Measurements from ENCODE around the gene PCDHA13.
"Not testable (repeated sequence)": the region's sequence is repeated elsewhere in the genome, so short reads cannot be mapped to it uniquely, and the experiment has no call there.

Gene PCDHA13

GRCh38 chr5:140881889-140882590, at the start of gene PCDHA13:
TSS of gene PCDHA13 (plus strand) at chr5:140882124. CDS start at chr5:140882269, 145 bp downstream.
- no peak for DNase-seq (ENCODE audit: low spot score)

GRCh38 chr5:140833993-140834392, 47.9 kb upstream of the PCDHA13 start, which contains the start of gene PCDHA7:
TSS of gene PCDHA7 (plus strand) at chr5:140834269. CDS start at chr5:140834384, 115 bp downstream.
- no peak for DNase-seq (ENCODE audit: low spot score)

GRCh38 chr5:140834439-140835008, 47.4 kb upstream of the PCDHA13 start:
- DNase-seq (ENCODE audit: low spot score), result not testable (repeated sequence)

- DNase-seq (ENCODE audit: low spot score), result no peak
These were observed 46.1 kb upstream of the PCDHA13 start for GRCh38 chr5:140835622-140836510.

GRCh38 chr5:140840978-140841962, 40.7 kb upstream of the PCDHA13 start, which contains the start of gene PCDHA8:
TSS of gene PCDHA8 (plus strand) at chr5:140841187. CDS start at chr5:140841322, 135 bp downstream.
- DNase-seq (ENCODE audit: low spot score), result peak; percentile 80

GRCh38 chr5:140842798-140843733, 38.9 kb upstream of the PCDHA13 start:
- no peak for DNase-seq (ENCODE audit: low spot score)

- not testable (repeated sequence) for DNase-seq (ENCODE audit: low spot score)
These were observed 33.5 kb upstream of the PCDHA13 start, which contains the start of gene PCDHA9 for GRCh38 chr5:140848139-140849102. TSS of gene PCDHA9 (plus strand) at chr5:140848382. CDS start at chr5:140848496, 114 bp downstream.

GRCh38 chr5:140849831-140850634, 31.9 kb upstream of the PCDHA13 start:
- DNase-seq (ENCODE audit: low spot score), result not testable (repeated sequence)

GRCh38 chr5:140855772-140856674, 25.9 kb upstream of the PCDHA13 start, which contains the start of gene PCDHA10:
TSS of gene PCDHA10 (plus strand) at chr5:140855897. CDS start at chr5:140856049, 152 bp downstream.
- DNase-seq (ENCODE audit: low spot score), result peak; percentile 60

- DNase-seq (ENCODE audit: low spot score), result no peak
These were observed 24.5 kb upstream of the PCDHA13 start for GRCh38 chr5:140857177-140857986.

GRCh38 chr5:140857987-140858240, 24.0 kb upstream of the PCDHA13 start:
- no peak for DNase-seq (ENCODE audit: low spot score)

- DNase-seq (ENCODE audit: low spot score), result no peak
These were observed 19.3 kb upstream of the PCDHA13 start for GRCh38 chr5:140862441-140863295.

GRCh38 chr5:140868721-140869554, 13.0 kb upstream of the PCDHA13 start, which contains the start of gene PCDHA11:
TSS of gene PCDHA11 (plus strand) at chr5:140868957. CDS start at chr5:140869104, 147 bp downstream.
- no peak for DNase-seq (ENCODE audit: low spot score)

- no peak for DNase-seq (ENCODE audit: low spot score)
These were observed 12.4 kb upstream of the PCDHA13 start for GRCh38 chr5:140869555-140869886.

Measured in RKO (cell line).